Memory B cell (primary cell): ENCODE data around the gene AAR2.

Experiments used
- ATAC-seq: fragments of 150-1000 bp; cut with Tn5 transposase; 2 replicates; pipeline ENCODE4 v1.10.0; 2021; ENCODE audit warnings: low read depth, mild to moderate bottlenecking, moderate library complexity
- DNase-seq, 2 donors: peaks; one replicate each; pipeline ENCODE4 v3.0.0; 2022; ENCODE audit warnings: low spot score in 2 of 2
- H3K27ac Mint-ChIP-seq: one replicate; pipeline ENCODE4 v1.8.0; 2022; ENCODE audit warnings: mild to moderate bottlenecking, moderate library complexity, mixed read lengths
- H3K27me3 Mint-ChIP-seq: one replicate; pipeline ENCODE4 v1.8.0; 2022; ENCODE audit warnings: mixed read lengths
- H3K36me3 Mint-ChIP-seq: one replicate; pipeline ENCODE4 v1.8.0; 2022; ENCODE audit warnings: mild to moderate bottlenecking, mixed read lengths
- H3K4me1 Mint-ChIP-seq: one replicate; pipeline ENCODE4 v1.8.0; 2022; ENCODE audit warnings: mixed read lengths
- H3K4me3 Mint-ChIP-seq: one replicate; pipeline ENCODE4 v1.8.0; 2022; ENCODE audit warnings: mild to moderate bottlenecking, moderate library complexity, mixed read lengths
- H3K9me3 Mint-ChIP-seq: one replicate; pipeline ENCODE4 v1.8.0; 2022; ENCODE audit warnings: mixed read lengths

AAR2 gene

DNA sequence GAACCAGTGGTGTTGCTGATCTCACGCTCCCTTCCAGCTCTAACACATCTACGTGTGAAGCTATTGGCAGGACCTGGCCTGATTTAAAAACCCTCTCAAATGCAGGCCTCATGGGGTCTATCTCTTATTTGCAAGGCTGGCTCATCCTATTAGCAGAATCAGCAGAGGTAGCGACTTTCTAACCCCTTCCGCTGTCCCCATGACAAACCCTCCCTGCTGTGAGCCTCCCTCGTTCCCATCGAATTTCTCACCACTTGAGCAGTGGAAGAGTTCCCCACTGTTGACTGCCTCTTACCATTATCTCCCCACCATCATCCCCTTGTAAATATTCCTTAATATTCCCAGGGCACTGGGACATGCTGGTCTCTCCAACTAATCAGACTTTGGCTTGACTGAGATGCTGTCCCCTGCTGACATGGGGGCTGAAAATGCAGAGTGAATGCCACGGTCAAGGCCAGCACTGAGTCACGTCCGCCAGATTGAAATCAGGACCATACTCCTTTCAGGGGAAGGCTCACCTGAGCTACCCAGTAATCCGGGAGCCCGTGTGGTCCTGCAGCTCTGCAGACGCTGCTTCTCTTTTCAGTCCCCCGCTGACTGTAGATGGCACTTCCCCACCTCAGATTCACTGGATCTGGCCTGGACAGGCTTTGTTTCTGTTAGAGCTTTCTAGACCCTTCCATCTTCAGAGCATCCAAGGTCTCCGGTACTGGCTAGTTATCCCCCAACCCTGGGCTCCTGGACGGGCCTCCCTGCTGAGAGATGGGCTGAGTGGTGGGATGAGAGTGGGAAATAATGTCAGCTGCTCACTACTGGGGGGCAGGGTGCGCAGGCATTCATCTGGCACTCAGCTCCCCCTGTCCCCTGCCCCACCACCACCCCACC is 23.1 kb downstream of the AAR2 start:
- Mint-ChIP-seq H3K27me3 (no peaks in the 10 kb centered on the region), H3K4me1 (no peaks in the 10 kb centered on the region), H3K27ac (no peak overlapping the region), H3K4me3 (no peak overlapping the region), H3K9me3 (no peaks in the 10 kb centered on the region), H3K36me3 (peaks cover 22% of the 10 kb centered on the region)
- DNase-seq (no peak), ATAC-seq (no peak)

DNA sequence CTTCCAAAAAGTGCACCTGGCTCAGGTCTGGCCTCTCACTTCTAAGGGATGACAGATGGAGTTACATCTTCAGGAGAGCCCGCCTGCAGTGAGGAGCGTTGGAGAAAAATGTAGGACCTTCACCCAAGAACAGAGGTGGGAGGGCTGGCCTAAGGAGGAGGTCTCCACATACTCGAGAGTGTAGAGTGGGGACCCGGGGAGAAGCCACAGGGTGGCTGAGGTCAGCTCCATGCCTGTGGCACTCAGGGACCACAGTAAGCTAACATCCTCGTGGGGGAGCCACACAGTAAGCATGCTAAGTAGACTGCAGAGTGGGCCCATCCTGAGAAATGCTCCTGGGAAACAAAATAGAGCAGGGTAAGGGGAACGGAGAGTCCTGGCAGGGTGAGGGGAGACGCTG is 24.0 kb downstream of the AAR2 start:
- peaks cover 19% of the 10 kb centered on the region for H3K36me3 Mint-ChIP-seq
- ATAC-seq (no peak), DNase-seq (no peak)
- no peaks in the 10 kb centered on the region for H3K9me3 Mint-ChIP-seq
- no peak overlapping the region for H3K27ac Mint-ChIP-seq
- no peaks in the 10 kb centered on the region for H3K4me1 Mint-ChIP-seq
- no peak overlapping the region for H3K4me3 Mint-ChIP-seq
- H3K27me3 Mint-ChIP-seq = no peaks in the 10 kb centered on the region

DNA sequence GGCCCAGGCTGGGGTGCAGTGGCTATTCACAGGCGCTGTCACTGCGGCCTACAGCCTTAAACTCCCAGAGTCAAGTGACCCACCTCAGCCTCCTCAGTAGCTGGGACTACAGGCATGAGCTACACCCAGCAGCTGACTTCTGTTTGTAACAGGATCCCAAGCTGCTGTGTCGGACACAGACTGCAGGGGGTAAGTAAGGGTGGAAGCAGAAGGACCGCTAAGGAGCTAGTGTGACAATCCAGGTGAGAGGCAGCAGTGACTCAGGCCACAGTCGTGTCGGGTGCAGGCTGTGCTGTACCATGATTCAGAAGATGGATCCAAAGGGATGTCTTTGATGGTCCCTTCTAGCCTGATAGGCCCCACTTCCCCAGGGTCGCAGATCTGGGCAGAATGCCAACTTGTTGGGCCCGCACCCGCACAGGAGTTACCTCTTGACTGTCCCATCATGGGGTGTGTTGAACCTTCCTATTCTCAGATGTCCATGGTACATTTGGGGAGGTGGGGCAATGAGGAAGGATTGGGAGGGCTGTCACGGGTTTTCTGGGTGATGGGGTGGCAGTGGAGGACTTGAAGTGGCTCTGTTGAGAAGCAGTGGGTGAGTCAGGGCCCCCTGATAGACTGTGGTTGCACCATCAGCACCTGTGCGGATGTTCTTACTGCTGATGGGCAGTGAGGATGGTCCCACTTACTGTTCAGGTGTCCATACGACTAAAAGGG is 25.3 kb downstream of the AAR2 start:
- Mint-ChIP-seq H3K4me3 (no peak overlapping the region), H3K27me3 (peaks cover 2% of the 10 kb centered on the region), H3K9me3 (no peaks in the 10 kb centered on the region), H3K4me1 (no peaks in the 10 kb centered on the region), H3K27ac (no peak overlapping the region), H3K36me3 (peaks cover 10% of the 10 kb centered on the region)
- DNase-seq (no peak), ATAC-seq (no peak)

DNA sequence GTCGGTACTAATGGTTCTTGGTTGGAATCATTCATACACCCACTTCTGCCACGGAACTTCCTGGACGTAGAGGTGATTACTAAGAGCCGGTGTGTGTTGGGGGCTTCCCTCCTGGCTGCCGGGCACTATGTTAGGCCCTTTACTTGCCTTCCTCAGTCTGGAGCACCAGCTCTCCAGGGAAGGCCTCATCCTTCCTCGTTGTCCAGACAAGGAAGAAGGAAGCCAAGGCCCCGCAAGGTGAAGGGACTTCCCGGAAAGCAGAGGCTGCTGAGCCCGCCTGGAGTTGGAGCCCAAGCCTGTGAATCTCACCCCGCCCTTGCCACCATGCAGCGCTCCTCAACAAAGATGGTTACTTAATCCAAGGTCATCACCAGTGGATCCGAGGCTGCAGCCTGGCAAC is 26.2 kb downstream of the AAR2 start:
- no peak overlapping the region for H3K27ac Mint-ChIP-seq
- ATAC-seq = no peak
- H3K27me3 Mint-ChIP-seq = peaks cover 2% of the 10 kb centered on the region
- DNase-seq = no peak
- no peak overlapping the region for H3K4me3 Mint-ChIP-seq
- no peaks in the 10 kb centered on the region for H3K9me3 Mint-ChIP-seq
- peaks cover 2% of the 10 kb centered on the region for H3K36me3 Mint-ChIP-seq
- H3K4me1 Mint-ChIP-seq = no peaks in the 10 kb centered on the region

DNA sequence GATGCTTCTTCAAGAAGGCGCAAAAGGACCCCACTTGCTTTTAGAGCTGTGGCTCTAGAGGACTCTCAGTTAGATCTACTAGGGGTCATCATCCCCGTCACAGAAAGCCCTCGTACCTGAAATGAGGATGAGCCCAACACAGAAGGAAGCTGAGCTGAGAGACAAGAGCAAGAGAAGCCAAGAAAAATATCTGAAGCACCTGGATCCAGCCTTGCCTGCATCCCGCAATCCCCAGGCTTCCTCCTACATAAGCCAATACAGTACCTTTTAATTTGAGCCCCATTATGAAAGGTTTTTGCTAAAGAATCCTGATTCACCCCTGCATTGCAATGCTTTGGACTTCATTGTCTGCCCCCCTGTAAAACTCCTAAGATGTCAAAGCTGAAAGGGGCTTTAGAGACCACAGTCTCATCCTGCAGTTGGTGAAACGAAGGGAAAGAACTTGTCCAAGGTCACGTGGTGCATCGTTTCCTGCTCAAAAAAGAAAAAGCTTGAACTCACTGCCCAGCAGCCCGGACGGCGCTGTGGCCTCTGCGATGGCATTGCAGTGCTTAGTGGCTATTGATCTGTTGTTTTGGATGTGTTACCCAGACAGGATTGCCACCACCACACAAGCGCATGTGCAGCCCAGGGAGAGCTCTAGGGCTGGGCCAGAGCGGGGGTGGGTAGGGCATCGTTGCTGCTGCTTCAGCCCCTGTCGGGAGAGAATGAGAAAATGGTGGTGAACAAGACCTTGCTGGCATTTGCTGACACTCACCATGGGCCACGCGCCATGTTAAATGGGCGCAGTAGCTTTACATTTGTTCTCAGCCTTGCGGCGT is 28.4 kb downstream of the AAR2 start:
- DNase-seq = no peak
- Mint-ChIP-seq H3K27ac (no peak overlapping the region), H3K27me3 (peaks cover 2% of the 10 kb centered on the region), H3K9me3 (no peaks in the 10 kb centered on the region), H3K4me1 (no peaks in the 10 kb centered on the region), H3K4me3 (no peak overlapping the region), H3K36me3 (no peaks in the 10 kb centered on the region)
- ATAC-seq = no peak

DNA sequence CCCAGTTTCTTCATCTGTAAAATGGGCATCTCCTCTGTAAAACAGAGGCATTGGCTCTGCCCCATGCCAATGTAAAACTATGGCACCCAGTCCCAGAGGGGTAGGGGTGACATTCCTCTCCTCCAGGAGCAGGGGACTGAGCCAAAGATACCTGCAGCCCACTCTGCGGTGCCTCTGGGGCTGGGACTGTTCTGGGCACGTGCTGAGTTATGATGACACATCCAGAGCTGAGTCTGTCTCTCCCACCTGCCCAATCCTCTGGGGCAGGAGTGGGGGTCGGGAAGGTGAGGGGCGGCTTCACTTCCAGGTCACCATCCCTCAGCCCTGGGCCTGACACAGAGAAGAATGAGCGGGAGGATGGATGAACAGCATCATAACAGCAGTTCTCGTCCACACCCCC is 29.9 kb downstream of the AAR2 start:
- no peaks in the 10 kb centered on the region for H3K4me1 Mint-ChIP-seq
- H3K9me3 Mint-ChIP-seq = no peaks in the 10 kb centered on the region
- peaks cover 2% of the 10 kb centered on the region for H3K27me3 Mint-ChIP-seq
- DNase-seq (no peak), ATAC-seq (no peak)
- H3K27ac Mint-ChIP-seq = no peak overlapping the region
- H3K36me3 Mint-ChIP-seq = no peaks in the 10 kb centered on the region
- no peak overlapping the region for H3K4me3 Mint-ChIP-seq

DNA sequence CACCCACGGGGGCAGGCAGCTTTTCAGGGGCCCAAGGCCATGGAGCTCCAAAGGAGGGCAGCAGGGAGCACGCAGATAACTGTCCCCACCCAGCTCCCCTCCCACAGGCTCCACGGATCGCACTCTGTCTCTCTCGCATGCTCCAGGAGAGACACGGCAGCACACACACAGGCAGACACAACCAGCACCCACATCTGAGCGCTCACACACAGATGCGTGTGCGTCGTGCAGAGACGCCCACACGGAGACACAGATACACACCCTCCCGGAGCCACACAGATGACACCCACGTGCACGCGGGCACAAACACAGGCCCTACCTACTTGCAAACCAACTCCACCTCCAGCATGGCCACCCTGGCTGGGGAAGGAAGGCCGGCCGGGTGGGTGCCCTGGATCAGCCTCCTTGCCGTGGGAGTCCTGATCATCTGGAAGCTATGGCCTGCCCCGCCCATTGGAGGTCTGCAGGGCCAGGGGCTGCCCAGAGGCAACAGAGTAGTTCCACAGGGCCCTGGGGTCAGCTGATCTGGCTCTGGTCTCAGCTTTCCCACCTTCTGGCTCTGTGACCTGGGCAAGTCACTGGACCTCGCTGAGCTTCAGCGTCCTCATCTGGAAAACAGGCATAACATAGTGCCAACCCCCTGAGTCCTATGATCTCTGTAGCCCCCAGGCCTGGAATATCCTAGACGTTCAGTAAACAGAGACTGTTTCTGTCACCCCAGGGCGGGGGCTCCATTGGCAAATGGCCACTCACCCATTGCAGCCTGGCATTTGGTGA is 31.5 kb downstream of the AAR2 start:
- Mint-ChIP-seq H3K4me1 (no peaks in the 10 kb centered on the region), H3K27me3 (peaks cover 2% of the 10 kb centered on the region), H3K27ac (no peak overlapping the region), H3K9me3 (no peaks in the 10 kb centered on the region), H3K36me3 (no peaks in the 10 kb centered on the region), H3K4me3 (no peak overlapping the region)
- ATAC-seq = no peak
- DNase-seq = no peak

DNA sequence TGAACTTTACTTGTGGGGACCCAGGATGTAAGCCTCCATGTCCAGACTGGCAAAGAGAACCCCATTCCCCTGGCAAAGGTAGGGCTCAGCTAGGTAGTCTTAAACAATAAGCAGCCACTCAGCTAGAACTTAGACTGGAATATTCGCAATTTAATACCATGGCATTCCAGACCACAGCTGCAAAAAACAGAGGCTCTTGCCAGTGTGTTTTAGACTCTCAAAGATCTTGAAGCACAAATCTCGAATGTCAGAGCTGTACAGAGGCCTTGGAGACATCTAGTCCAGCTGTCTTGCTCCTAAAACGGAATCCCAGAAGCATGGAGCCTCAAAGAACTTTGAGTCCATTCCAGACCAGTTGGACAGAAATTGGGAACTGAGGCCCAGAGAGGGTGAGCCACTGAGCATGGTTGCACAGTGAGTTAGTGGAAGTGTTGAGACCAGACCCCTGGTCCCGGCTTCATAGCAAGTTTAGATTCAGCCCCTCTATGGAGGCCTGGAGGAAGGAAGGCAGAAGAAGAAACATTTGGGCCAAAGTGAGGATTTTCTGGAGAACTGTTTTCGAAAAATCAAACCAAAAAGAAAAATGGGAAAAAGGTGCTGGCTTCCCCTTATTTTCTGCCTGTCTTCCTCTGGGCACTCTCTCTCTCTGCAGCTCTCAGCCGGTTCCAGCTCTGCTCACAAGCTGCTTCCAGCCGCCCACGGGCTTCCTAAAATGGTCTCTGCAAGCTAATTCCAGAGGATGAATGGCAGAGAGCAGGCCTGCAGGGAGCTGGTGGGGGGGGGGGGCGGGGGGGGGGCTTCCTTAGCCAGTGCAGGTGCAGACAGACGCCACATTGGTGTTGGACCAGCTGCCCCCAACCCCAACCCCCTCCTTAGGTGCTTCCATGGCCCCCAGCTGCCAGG is 32.4 kb downstream of the AAR2 start:
- Mint-ChIP-seq H3K27me3 (peaks cover 2% of the 10 kb centered on the region), H3K4me1 (no peaks in the 10 kb centered on the region), H3K9me3 (no peaks in the 10 kb centered on the region), H3K4me3 (no peak overlapping the region), H3K36me3 (no peaks in the 10 kb centered on the region), H3K27ac (no peak overlapping the region)
- DNase-seq (no peak), ATAC-seq (no peak)

DNA sequence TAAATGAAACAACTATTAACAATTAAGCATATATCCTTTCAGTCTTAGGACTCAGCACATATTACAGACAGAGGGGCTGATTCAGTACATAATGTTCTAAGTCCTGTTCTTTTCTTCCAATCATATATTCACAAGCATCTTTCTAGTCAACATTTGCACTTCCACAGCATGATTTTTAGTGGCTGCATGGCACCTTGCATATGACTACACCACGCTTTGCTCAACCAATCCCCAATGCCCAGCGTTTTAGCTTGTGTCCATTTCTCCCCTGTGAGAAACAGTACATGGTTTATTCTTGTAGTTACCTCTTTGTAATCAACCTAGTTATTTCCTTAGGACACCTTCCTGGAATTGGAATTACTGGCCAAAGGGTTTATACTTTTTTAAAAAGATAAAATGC is 33.2 kb downstream of the AAR2 start:
- H3K27me3 Mint-ChIP-seq = peaks cover 5% of the 10 kb centered on the region
- ATAC-seq = no peak
- no peaks in the 10 kb centered on the region for H3K9me3 Mint-ChIP-seq
- no peaks in the 10 kb centered on the region for H3K4me1 Mint-ChIP-seq
- H3K36me3 Mint-ChIP-seq = no peaks in the 10 kb centered on the region
- no peak for DNase-seq
- no peak overlapping the region for H3K27ac Mint-ChIP-seq
- no peak overlapping the region for H3K4me3 Mint-ChIP-seq

DNA sequence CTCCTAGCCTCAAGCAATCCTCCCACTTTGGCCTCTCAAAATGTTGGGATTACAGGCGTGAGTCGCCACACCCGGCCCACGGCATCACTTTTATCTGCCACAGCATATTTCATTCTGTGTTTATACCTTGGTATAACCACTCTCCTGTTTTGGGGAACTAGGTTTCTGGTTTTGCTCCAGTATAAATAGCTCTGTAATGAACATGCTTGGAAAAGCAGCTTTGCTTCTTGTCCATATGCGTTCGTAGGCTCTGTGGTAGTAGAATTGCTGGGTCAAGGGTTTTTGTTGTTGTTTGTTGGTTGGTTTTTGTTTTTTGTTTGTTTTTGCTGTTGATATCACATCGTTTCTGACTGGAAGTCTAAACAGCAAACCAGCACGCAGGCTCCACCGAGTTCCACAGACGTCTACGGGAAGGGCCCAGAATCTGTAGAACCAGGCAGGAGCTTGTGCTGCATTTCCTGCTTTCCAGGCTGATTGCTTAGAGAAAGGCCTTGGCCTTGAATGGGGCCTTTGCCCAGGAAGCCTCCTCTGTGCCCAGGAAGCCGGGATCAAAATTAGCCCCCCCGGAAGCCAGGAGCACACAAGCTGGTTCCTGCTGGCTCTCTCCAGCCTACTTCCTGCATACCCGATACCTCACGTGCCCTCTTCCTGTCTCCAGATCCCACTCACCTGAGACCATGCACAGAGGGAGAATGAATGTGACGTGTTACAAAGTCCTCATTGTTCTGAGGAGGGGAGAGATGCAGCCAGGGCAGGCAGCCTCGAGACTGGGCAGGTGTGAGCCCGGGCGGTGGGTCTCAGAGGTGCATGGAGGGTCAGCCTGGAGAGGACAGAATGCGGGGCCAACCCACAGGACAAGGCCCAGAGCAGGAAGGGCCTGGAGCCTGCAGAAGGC is 34.7 kb downstream of the AAR2 start:
- Mint-ChIP-seq H3K4me3 (no peak overlapping the region), H3K27ac (no peak overlapping the region), H3K27me3 (peaks cover 10% of the 10 kb centered on the region), H3K9me3 (no peaks in the 10 kb centered on the region), H3K4me1 (no peaks in the 10 kb centered on the region), H3K36me3 (no peaks in the 10 kb centered on the region)
- DNase-seq (no peak), ATAC-seq (no peak)

DNA sequence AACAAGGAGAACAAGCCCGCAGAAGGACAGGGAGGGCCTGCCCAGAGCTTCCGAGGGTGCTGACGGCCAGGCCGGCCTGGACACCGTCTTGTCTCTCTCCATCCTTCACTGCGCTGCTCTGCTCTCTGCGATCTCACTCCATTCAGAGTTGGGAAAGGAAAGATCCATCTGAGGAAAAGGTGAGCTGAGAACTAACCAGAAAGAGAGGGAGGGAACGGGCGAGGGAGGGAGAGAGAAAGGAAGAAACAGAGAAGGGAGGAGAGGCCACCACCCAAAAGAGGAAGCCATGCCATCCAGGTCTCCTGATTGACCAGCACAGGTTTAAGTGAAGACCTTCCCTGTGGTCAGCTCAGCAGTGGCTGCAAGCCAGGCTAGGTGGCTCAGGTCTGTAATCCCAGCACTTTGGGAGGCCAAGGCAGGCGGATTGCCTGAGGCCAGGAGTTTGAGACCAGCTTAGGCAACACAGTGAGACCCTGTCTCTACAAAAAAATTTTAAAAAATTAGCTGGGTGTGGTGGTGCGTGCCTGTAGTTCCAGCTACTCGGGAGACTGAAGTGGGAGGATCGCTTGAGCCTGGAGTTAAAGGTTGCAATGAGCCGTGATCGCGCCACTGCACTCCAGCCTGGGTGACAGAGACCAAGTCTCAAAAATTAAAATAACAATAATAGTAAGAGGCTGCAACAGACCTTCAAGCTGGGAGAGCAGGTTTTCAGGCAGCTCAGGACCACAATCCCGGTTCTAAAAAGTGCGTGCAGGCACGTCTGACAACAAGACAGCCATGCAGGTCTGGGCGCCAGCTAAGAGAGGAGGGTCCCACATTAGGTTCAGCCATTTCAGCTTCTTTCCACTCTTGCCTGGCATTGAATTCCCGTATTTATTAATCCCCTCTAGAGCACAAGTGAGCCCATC is 35.6 kb downstream of the AAR2 start:
- no peak overlapping the region for H3K27ac Mint-ChIP-seq
- DNase-seq (no peak), ATAC-seq (no peak)
- no peak overlapping the region for H3K4me3 Mint-ChIP-seq
- no peaks in the 10 kb centered on the region for H3K9me3 Mint-ChIP-seq
- peaks cover 10% of the 10 kb centered on the region for H3K27me3 Mint-ChIP-seq
- no peaks in the 10 kb centered on the region for H3K4me1 Mint-ChIP-seq
- H3K36me3 Mint-ChIP-seq = no peaks in the 10 kb centered on the region
